ENCODE measurements around the gene PTPN5.
A peak's percentile ranks its signal among the peaks of the same experiment; 100 is the strongest.

The PTPN5 gene

DNA sequence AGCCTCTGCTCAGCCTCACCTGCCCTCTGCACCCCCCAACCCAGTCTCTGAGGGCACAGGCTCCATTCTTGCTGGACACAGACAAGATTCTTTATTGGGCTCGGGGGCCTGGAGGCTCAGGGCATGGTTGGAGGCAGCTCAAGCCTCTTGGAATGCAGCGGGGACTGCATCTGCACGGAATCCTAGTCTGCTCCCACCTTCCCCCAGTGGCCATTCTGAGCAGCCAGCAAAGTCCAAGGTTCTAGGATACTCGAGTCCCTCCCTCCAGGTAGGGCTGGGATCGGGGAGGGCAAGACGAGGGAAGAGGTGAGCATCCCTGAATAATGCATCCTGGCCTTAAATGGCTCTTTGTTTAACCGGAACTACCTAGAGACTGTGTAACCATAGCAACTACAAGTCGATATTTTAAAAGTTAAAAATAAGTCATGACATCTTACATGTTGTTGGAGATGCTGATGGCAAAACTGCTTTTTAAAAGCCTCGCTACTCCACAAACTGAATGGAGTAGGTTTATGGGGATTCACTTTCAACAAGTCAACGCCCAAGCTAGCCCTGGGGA lies 54.9 kb downstream of the PTPN5 start:
- DNase-seq, result no peak

DNA sequence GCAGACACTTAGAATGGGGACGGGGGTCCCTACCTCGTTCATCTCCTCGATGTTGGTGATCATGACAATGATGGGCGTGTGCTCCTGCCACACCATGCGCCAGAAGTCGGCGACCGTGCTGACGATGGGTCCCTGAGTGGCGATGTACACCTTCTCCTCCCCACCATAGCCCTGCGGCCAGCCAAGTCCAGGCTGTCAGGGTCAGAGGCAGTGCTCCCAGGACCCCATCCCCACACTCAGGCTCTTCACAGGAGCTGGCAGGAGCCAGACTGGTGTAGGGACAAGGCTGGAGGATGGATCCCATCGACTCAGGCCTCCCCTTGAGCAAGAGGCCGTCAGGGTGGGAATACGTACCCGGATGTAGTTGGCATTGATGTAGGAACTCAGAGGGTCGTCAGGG lies 58.4 kb downstream of the PTPN5 start:
- DNase-seq, result no peak

- DNase-seq, result peak; percentile 28 to 63 (median 36)
Measured at GRCh38 chr11:18731949-18732821, 59.4 kb downstream of the PTPN5 start.

DNA sequence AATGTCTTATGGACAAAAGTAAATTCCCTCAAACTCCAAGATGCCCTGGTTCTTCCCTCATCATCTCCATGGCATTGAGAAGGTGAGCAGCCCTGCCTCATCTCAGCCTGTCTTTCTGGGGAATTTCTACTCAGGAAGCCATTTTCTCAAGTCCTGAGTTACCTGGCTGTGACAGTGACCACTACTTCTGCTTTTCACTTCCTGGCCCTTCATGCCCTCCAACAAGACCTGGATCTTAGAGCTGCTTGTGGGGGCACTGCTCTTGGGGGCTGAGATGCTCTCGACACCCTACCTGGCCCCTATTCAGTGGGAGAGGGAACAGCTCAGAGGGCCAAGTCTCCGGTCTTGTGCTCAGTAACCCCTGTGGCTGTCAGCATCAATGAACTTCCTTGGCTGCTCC lies 60.2 kb downstream of the PTPN5 start:
- no peak for DNase-seq

GRCh38 chr11:18730020-18730419 lies 61.6 kb downstream of the PTPN5 start:
- DNase-seq, result no peak

DNA sequence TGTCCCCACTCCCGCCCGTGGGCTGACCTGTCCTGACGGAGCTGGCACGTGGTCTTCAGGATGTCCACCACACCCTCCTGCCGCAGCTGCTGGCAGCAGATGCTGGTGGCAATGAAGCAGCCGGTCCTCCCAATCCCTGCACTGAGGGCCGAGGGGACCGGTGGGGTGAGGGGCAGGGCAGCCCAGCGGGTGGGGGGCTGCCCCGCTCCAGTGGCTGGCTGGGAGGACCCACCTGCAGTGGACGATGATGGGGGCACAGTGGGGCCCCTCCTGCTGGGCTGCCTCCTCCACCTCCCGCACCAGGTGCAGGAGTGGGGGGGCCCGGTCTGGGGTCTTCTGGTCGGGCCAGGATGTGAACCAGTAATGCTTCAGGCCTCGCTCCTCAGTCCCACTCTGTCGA lies 62.2 kb downstream of the PTPN5 start:
- no peak for DNase-seq

DNA sequence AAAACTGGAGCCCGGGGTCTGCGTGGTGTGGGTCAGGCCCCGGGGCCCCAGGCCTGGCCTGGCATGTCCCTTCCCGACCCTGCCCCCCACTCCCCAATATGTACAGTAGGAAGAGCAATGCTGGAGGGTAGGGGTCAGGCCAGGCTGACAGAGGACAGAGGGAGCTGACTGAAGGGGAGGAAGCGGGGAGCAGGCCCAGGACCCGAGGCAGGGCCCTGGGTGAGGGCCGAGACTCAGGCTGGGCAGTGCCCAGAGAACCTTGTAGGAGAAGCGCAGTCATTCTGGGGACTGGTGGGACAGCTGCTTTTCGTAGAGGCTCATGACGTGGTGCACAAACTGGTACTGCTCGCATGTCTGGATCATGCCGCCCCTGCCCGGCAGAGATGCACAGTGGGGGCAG lies 62.9 kb downstream of the PTPN5 start:
- DNase-seq, result no peak

DNA sequence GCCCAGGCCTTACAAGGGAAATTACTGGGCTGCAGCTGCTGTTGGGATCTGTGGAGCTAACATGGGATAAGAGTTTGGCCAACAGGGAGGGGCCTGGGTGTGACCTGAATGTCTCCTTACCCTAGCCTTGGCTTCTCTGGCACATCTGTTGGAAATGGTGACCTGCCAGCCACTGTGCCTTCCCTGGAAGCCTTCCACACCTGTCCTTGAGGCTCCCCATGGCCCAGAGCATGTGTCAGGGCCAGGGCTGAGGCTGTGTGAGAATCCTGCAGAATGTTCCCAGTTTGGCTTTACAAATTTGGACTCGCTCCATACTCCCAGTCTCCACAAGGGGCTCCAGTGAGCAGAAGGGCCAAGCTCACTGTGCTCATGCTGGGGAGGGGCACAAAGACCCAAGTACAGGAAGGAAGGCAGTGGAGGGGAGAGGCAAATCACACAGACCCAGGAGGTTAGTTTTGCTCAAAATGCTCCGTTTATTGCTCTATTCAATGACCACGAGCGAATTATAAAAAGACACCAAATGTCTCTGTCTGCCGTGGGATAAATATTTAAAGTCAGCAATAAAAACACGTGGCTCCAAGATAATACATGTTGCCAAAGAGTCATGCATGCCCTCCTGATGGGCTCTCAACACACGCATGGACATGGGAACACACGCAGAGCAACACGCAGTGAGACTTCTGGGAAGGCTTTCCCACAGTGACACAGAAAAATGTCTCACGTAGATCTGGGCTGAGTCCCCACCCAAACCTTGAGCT lies 63.9 kb downstream of the PTPN5 start:
- peak in 2 of 4 experiments; percentile 17 to 27 for DNase-seq

GRCh38 chr11:18726040-18726439 lies 65.6 kb downstream of the PTPN5 start, which contains the start of gene IGSF22:
Gene IGSF22 (minus strand): TSS chr11:18726188. CDS start chr11:18724236, 1,952 bp downstream.
- no peak for DNase-seq

GRCh38 chr11:18723991-18724390 lies 67.6 kb downstream of the PTPN5 start:
- no peak for DNase-seq

DNA sequence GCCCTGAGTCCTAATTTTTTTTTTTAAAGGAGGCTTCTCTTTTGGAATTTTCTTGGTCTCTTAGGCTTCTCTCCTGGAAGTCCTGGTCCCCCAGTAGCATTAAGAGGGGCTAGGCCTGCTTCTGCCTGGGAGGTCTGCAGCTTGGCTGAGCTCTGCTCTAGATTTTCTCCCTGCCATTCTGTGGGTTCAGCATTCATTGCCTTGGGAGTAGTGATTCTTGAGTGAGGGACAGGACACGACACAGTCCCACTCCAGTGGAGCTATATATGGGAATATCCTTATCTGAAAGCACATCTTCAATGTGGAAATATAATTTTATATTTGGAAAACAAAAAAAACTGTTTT lies 69.3 kb downstream of the PTPN5 start:
- DNase-seq, result no peak

- DNase-seq, result peak in 2 of 4 experiments; percentile 14 to 23
Measured at GRCh38 chr11:18721561-18722292, 69.9 kb downstream of the PTPN5 start.

DNA sequence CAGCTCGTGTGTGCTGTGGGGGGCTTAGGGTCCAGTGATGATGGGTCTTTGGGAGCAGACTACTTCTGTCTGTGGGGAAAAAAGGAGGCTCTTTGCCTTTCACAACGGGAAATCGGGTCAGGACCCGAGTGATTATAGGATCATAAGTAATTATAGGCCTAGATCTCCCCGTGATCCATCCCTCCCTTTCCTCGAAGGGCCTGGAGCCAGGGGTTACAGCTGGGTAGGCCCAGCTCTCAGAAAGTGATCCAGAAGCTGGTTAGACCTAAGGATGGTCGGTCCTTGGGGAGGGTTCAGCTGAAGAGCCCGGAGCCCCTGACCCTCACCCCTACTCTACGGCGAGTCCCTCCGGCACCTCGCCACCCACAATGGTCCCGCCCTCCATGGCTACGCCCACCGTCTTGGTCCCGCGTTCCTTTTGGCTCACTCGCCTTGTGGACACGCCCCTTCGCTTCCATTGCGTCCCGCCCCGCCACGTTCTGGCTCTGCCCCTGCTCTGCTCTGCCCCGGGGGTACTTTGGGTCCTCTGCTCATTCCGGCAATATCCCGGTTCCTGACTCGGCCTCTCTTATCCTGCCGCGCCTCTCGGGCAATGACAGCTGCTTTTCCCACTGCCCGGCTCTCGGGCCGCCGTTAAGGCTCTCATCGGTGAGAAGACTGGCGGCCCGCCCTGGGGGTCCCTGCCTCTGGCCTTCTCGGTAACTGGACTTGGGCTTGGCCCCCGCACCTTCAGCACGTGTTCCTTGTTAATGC lies 70.6 kb downstream of the PTPN5 start:
- peak; percentile 48 to 76 (median 60) for DNase-seq

DNA sequence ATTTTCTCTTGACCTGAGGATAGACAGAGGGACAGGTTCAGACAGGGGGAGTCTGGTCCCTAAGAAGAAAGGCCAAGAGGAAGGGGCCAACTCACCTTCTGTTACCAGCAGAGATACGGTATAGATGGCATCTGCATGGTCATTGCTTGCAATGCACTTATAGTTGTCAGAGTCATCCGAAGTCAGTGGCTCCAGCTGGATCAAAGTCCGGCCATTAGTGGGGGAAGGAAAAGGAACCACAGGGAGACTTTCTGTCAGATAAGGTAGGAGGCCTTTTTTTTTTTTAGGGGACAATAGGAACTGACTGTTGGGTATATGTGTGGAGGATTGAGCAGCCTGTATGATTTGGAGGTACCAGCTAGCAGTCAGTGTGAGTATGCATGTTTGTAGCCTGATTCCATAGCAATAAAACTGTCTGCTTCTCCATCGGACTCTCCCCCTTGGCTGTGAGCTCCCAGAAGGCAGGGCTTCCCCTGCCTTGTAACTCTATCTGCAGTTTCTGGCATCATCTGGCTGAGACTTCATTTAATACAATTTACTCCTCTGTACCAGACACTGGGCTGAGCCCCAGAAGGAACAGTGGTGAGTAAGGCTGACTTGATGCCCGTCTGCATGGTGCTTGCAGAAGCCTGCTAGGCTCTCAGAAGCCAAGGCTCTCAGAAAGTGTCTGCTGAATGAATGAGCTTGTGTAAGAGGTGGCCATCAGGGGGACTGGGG lies 71.3 kb downstream of the PTPN5 start:
- DNase-seq, result no peak

- DNase-seq, result no peak
Measured at GRCh38 chr11:18715476-18715875, 76.1 kb downstream of the PTPN5 start.

DNA sequence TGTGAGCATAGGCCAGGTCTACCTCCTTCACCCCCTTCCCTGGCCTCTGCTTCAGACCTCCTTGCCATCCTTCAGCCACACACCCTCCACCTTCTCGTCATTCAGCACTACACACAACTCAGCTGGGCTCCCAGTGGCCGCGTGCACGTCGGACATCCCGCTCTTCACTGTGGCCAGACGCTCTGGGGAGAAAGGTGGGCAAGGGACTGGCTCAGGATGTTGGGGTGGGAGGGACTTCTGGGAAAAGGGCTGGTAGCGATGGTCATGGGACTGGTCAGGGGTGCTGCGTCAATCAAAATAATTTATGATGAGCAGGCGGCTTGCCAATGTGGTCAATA lies 77.2 kb downstream of the PTPN5 start:
- no peak for DNase-seq

DNA sequence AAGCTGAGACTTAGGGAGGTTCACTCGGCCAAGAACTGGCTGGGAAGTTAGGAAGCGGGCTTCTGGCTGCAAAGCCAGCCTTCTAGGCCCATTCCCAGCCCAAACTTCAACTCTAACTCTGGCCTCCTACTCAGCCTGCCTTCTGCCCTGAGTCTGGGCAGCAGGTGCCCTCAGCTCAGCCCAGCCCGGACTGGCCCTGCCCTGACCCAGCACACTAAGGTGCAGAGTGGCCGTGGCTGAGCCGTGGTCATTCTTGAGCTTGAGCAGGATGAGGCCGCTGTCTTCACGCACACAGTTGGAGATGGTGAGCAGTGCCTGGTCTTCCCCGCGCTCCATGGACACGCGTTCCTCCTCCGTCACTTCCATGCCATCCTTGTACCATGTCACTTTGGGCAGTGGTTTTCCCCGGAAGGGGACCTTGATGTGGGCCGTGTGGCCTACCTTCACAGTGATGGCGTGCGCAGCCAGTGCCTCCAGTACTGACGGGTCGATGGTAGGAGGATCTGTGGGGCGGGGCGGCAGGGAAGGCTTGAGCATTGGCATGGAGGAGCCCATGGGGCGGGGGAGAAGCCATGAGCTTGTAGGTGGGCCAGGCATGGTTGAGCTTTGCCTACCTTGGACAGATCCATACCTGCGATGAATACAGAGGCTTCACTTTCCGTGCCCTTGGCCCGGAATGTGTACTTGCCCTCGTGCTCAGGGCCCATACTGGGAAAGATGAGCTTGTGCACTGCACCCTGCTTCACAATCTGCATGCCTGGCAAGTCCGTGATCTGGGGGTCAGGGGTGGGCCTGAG lies 77.8 kb downstream of the PTPN5 start:
- DNase-seq, result no peak

- DNase-seq, result no peak
Measured at GRCh38 chr11:18710545-18710944, 81.1 kb downstream of the PTPN5 start.

DNA sequence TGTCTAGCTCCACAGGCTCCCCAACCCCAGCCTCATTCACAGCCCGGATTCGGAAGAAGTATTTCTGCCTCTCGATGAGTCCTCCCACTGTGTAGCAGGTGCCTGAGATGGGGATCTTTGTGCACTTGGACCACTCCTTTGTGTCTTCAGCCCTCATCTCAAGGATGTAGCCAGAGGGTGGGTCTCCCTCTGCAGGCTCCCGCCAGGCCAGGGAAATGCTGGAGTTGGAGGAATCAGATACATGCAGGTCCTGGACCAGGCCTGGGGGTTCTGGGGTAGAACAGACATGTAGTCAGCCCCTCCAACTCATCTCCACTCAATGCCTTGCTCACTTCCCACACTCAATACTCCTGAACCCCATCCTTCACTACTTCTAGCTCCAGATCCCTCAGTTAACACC lies 82.2 kb downstream of the PTPN5 start:
- no peak for DNase-seq

GRCh38 chr11:18707811-18708340 lies 83.7 kb downstream of the PTPN5 start:
- no peak for DNase-seq

Measured in activated CD4-positive, CD25-positive, alpha-beta regulatory T cell (primary cell).